BE2C (cell line): ENCODE data around the gene RBP4.

ENCODE experiments used
- DNase-seq: peaks from one replicate; pipeline ENCODE4 v3.0.0-alpha.2; 2020
- H3K27me3 ChIP-seq: fragments of 250-450 bp; sonication (Bioruptor Pico); 2 replicates; pipeline ENCODE4 v1.5.1; 2020; ENCODE audit warnings: mild to moderate bottlenecking
- H3K36me3 ChIP-seq: fragments of 250-450 bp; sonication (Bioruptor Pico); 2 replicates; pipeline ENCODE4 v1.5.1; 2020; ENCODE audit warnings: mild to moderate bottlenecking
- H3K4me1 ChIP-seq: fragments of 250-450 bp; sonication (Bioruptor Pico); 2 replicates; pipeline ENCODE4 v1.5.1; 2020
- H3K4me3 ChIP-seq: 2 replicates; pipeline ENCODE4 v1.5.1; 2011; ENCODE audit warnings: low read depth, low read length
- H3K9me3 ChIP-seq: fragments of 250-450 bp; sonication (Bioruptor Pico); 2 replicates; pipeline ENCODE4 v1.5.1; 2020
- CTCF ChIP-seq: IDR thresholded peaks from 2 replicates; pipeline ENCODE4 v1.5.1; 2012; ENCODE audit warnings: mild to moderate bottlenecking, low read depth, low read length

RBP4 gene

GRCh38 chr10:93542358-93542791 lies 58.7 kb downstream of the RBP4 start:
- Histone ChIP-seq H3K36me3 (no peaks in the 10 kb centered on the region), H3K27me3 (no peaks in the 10 kb centered on the region), H3K4me1 (no peaks in the 10 kb centered on the region), H3K4me3 (peak overlapping the region; percentile 48), H3K9me3 (no peaks in the 10 kb centered on the region)
- DNase-seq, result peak; percentile 68
- TF ChIP-seq CTCF, result no peak
